Measurements from ENCODE around the gene ZNF423.

DNA sequence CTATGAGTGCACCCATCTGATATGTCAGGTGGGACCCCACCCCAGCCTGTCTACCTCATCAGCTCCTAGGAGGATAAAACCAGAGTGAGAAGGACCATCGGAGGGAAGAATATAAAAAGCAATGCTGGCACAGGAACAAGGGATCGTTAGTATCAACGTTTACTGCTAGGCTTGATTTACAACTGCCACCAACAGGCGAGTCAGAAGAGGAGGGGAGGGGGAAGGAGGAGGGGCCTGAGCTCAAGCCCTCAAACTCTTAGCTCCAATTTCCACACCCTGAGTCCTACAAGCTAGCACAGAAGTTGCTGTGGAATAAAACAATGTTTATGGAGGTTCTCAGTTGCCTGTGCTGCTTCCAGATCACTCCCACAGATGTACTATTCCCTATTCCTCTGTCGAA, 247.8 kb downstream of the ZNF423 start:
- TF ChIP-seq, protein P1, sequence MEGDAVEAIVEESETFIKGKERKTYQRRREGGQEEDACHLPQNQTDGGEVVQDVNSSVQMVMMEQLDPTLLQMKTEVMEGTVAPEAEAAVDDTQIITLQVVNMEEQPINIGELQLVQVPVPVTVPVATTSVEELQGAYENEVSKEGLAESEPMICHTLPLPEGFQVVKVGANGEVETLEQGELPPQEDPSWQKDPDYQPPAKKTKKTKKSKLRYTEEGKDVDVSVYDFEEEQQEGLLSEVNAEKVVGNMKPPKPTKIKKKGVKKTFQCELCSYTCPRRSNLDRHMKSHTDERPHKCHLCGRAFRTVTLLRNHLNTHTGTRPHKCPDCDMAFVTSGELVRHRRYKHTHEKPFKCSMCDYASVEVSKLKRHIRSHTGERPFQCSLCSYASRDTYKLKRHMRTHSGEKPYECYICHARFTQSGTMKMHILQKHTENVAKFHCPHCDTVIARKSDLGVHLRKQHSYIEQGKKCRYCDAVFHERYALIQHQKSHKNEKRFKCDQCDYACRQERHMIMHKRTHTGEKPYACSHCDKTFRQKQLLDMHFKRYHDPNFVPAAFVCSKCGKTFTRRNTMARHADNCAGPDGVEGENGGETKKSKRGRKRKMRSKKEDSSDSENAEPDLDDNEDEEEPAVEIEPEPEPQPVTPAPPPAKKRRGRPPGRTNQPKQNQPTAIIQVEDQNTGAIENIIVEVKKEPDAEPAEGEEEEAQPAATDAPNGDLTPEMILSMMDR (IDR thresholded peaks at IDR 0.05): no peak
- no peak for TF ChIP-seq POLR2A (IDR thresholded peaks at IDR 0.05)

Measured in right lobe of liver (tissue), 4 donors.